ENCODE results near the gene APCDD1L. TPM values are rescaled to one million over a fixed set of nuclear protein-coding genes. Genes with fewer than 3 reads are reported as not detected.

APCDD1L gene
- total RNA-seq, 4 donors from 2014 or later = 0.23 to 1.2 (median 1.1) TPM

- no peaks in the 10 kb centered on the region for H3K4me1 ChIP-seq
- no peak overlapping the region for H3K4me3 ChIP-seq
- 82% methylated on average over 6 of the region's 6 CpGs for WGBS
- H3K27me3 ChIP-seq = peaks cover 18% of the 10 kb centered on the region
- no peak for DNase-seq (ENCODE audit: low spot score in 2 of 2)
- no peaks in the 10 kb centered on the region for H3K9me3 ChIP-seq
- H3K36me3 ChIP-seq = no peaks in the 10 kb centered on the region
- no peak for TF ChIP-seq EP300 (IDR thresholded peaks at IDR 0.05)
- H3K27ac ChIP-seq = no peak overlapping the region
Observed at GRCh38 chr20:58556961-58557360, 41.8 kb upstream of the APCDD1L start.

GRCh38 chr20:58555078-58555765, 40.0 kb upstream of the APCDD1L start:
- no peak overlapping the region for H3K27ac ChIP-seq
- no peaks in the 10 kb centered on the region for H3K4me1 ChIP-seq
- H3K9me3 ChIP-seq = no peaks in the 10 kb centered on the region
- H3K4me3 ChIP-seq = no peak overlapping the region
- no peaks in the 10 kb centered on the region for H3K36me3 ChIP-seq
- TF ChIP-seq EP300 (IDR thresholded peaks at IDR 0.05) (no peak), CTCF (IDR thresholded peaks at IDR 0.05) (no peak), POLR2A (IDR thresholded peaks at IDR 0.05) (no peak), POLR2AphosphoS5 (IDR thresholded peaks at IDR 0.05) (no peak)
- DNase-seq (ENCODE audit: low spot score in 2 of 2) = peak in 1 of 2 donors; percentile 9
- peaks cover 18% of the 10 kb centered on the region for H3K27me3 ChIP-seq
- 56% methylated on average over 3 of the region's 3 CpGs for whole genome bisulfite sequencing

- Histone ChIP-seq H3K27me3 (peaks cover 18% of the 10 kb centered on the region), H3K4me1 (no peaks in the 10 kb centered on the region), H3K4me3 (no peak overlapping the region), H3K36me3 (no peaks in the 10 kb centered on the region), H3K9me3 (no peaks in the 10 kb centered on the region), H3K27ac (no peak overlapping the region)
- WGBS = 82% methylated on average over 3 of the region's 3 CpGs
- TF ChIP-seq POLR2AphosphoS5 (IDR thresholded peaks at IDR 0.05) (no peak), CTCF (IDR thresholded peaks at IDR 0.05) (no peak), EP300 (IDR thresholded peaks at IDR 0.05) (no peak), POLR2A (IDR thresholded peaks at IDR 0.05) (no peak)
- peak in 1 of 2 donors; percentile 15 for DNase-seq (ENCODE audit: low spot score in 2 of 2)
Observed at GRCh38 chr20:58554541-58554940, 39.3 kb upstream of the APCDD1L start.

- no peak overlapping the region for H3K4me3 ChIP-seq
- DNase-seq (ENCODE audit: low spot score in 2 of 2) = peak in 1 of 2 donors; percentile 67
- no peaks in the 10 kb centered on the region for H3K4me1 ChIP-seq
- TF ChIP-seq EP300 (IDR thresholded peaks at IDR 0.05) (no peak), POLR2AphosphoS5 (IDR thresholded peaks at IDR 0.05) (no peak), CTCF (IDR thresholded peaks at IDR 0.05) (no peak), POLR2A (IDR thresholded peaks at IDR 0.05) (no peak)
- H3K27ac ChIP-seq = no peak overlapping the region
- H3K9me3 ChIP-seq = no peaks in the 10 kb centered on the region
- H3K36me3 ChIP-seq = no peaks in the 10 kb centered on the region
- WGBS = 41% methylated on average over 8 of the region's 9 CpGs
- H3K27me3 ChIP-seq = peaks cover 18% of the 10 kb centered on the region
Observed at GRCh38 chr20:58553841-58554240, 38.6 kb upstream of the APCDD1L start.

GRCh38 chr20:58553166-58553696, 38.0 kb upstream of the APCDD1L start:
- Histone ChIP-seq H3K27ac (no peak overlapping the region), H3K4me3 (no peak overlapping the region), H3K27me3 (peaks cover 13% of the 10 kb centered on the region), H3K36me3 (no peaks in the 10 kb centered on the region), H3K4me1 (no peaks in the 10 kb centered on the region), H3K9me3 (no peaks in the 10 kb centered on the region)
- peak in 1 of 2 donors; percentile 13 for DNase-seq (ENCODE audit: low spot score in 2 of 2)
- 76% methylated on average over 2 of the region's 2 CpGs for WGBS
- no peak for TF ChIP-seq POLR2A (IDR thresholded peaks at IDR 0.05)
- TF ChIP-seq EP300 (IDR thresholded peaks at IDR 0.05) = no peak

- WGBS = 81% methylated on average over 10 of the region's 11 CpGs
- Histone ChIP-seq H3K36me3 (no peaks in the 10 kb centered on the region), H3K4me3 (no peak overlapping the region), H3K27ac (no peak overlapping the region), H3K27me3 (peaks cover 8% of the 10 kb centered on the region), H3K4me1 (no peaks in the 10 kb centered on the region), H3K9me3 (no peaks in the 10 kb centered on the region)
- TF ChIP-seq POLR2AphosphoS5 (IDR thresholded peaks at IDR 0.05) (no peak), EP300 (IDR thresholded peaks at IDR 0.05) (no peak), CTCF (IDR thresholded peaks at IDR 0.05) (no peak), POLR2A (IDR thresholded peaks at IDR 0.05) (no peak)
- DNase-seq (ENCODE audit: low spot score in 2 of 2) = peak in 1 of 2 donors; percentile 50
Observed at GRCh38 chr20:58552366-58552934, 37.3 kb upstream of the APCDD1L start.

Measured in suprapubic skin (tissue), 4 donors.